ENCODE data around the gene KLK12.
"Not testable (repeated sequence)": the region's sequence is repeated elsewhere in the genome, so short reads cannot be mapped to it uniquely, and the experiment has no call there.

DNA sequence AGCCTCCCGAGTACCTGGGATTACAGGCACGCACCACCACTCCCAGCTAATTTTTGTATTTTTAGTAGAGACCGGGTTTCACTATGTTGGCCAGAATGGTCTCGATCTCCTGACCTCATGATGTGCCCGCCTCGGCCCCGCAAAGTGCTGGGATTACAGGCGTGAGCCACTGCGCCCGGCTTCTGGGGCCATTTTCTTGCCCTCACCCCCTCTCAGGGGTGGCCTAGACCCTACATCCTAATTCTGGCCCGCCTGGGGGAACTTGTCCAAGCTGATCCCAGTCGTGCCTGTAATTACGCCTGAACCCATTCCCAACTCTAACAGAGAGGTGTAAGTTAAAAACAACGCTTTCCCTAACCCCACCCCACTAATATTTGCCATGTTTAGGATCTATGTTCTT is 50.4 kb downstream of the KLK12 start:
- not testable (repeated sequence) for TF ChIP-seq ZNF140 (tag by site-specific recombination; IDR thresholded peaks at IDR 0.05); TRIM28 (IDR thresholded peaks at IDR 0.05; ENCODE audit: borderline replicate concordance, low read length)
